ENCODE data around the gene CASK.

CASK gene

DNA sequence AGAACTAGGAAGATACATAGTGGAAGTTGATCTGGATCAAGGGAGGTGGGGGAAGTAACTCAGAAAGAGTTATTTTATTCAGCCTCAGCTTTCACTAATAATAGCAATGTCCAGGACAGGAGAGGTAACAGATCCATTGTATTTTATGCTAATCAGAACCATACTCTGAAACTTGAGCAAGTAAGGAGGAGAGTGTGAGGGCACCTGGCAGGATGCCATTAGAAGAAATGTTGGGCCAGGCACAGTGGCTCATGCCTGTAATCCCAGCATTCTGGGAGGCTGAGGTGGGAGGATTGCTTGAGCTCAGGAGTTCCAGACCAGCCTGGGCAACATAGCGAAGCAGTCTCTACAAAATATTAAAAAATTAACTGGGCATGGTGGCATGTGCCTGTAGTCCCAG is 218.3 kb downstream of the CASK start:
- TF ChIP-seq Cebpa-rat (IDR thresholded peaks at IDR 0.05) = no peak
- Histone ChIP-seq H3K4me1 (peaks cover 21 to 62% (median 33%) of the 10 kb centered on the region in 10 experiments), H3K9me3 (replicated peaks in 1 of 11) (no peaks in the 10 kb centered on the region), H3K4me3 (peak overlapping the region in 6 of 10 experiments; percentile 4 to 31 (median 27); a peak in 4 of 20 replicates), H3K27ac (peak overlapping the region; percentile 70 to 89 (median 81)), H3K36me3 (no peaks in the 10 kb centered on the region), H4K20me1 (peaks cover 0 to 3% (median 0%) of the 10 kb centered on the region in 11 experiments; a peak in 2 of 22 replicates), H3K9ac (peak overlapping the region; percentile 43 to 74 (median 69); a peak in 20 of 22 replicates), H3K4me2 (peak overlapping the region; percentile 52 to 84 (median 71)), H3K27me3 (peaks cover 79 to 100% (median 92%) of the 10 kb centered on the region in 11 experiments)

DNA sequence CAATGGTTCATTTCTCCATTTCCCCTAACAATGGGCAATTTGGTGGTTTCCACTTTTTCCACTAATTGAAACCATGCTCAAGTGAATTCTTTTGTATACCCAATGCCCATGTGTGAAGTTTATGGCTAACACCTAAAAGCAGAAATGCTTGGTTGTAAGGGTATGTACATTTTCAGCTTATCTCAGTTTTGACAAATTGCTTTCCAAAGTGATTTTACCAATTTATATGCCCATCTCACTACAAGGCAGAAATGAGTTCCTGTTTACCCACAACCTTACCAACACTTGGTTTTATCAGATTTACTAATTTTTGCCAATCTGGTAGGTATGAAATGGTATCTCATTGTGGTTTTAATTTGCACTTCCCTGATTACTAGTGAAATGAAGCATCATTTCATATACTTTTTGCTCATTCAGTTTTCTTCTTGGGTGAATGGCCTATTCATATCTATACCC is 219.8 kb downstream of the CASK start:
- H3K4me1 ChIP-seq = peaks cover 21 to 55% (median 33%) of the 10 kb centered on the region in 10 experiments
- peaks cover 70 to 97% (median 86%) of the 10 kb centered on the region in 11 experiments for H3K27me3 ChIP-seq
- peaks cover 0 to 3% (median 0%) of the 10 kb centered on the region in 11 experiments; a peak in 2 of 22 replicates for H4K20me1 ChIP-seq
- H3K27ac ChIP-seq = no peak overlapping the region
- H3K9ac ChIP-seq = no peak overlapping the region
- H3K4me3 ChIP-seq = no peak overlapping the region
- no peaks in the 10 kb centered on the region for H3K9me3 ChIP-seq (replicated peaks in 1 of 11)
- H3K36me3 ChIP-seq = no peaks in the 10 kb centered on the region
- TF ChIP-seq Cebpa-rat (IDR thresholded peaks at IDR 0.05) = no peak
- peak overlapping the region in 2 of 11 experiments; percentile 81 to 84; a peak in 3 of 22 replicates for H3K4me2 ChIP-seq

DNA sequence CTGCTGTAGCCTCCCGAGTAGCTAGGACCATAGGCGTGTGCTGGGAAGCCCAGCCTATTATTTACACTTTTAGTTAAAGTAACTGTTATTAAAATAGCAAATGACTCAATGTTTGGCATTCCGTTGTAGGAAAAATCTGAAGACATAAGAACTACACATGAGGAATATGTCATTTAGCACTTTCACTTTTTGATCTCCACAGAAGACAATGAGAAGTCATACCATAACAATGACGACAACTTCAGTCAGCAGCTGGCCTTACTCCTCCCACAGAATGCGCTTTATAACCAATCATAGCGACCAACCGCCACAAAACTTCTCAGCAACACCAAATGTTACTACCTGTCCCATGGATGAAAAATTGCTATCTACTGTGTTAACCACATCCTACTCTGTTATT is 227.9 kb downstream of the CASK start:
- H3K27ac ChIP-seq = no peak overlapping the region

DNA sequence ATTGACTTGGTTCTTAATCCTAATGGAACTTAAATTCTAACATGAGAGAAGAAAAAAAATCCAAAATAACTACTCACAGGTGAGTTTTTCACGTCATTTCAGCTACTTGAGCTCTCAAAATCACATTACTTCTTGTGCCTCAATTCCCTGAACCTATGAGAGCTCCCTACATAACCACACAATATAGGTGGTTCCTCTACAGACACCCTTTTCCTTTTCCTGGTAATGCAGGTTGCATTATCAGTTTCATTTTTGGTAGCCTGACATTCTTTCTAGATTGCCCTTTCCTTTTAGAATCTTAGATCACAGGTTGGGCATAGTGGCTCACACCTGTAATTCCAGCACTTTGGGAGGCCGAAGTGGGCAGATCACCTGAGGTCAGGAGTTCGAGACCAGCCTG is 230.3 kb downstream of the CASK start:
- peaks cover 0 to 40% (median 0%) of the 10 kb centered on the region in 10 experiments; a peak in 9 of 20 replicates for H3K4me1 ChIP-seq
- no peak overlapping the region for H3K27ac ChIP-seq
- H3K9me3 ChIP-seq (replicated peaks in 1 of 11) = peaks cover 0 to 4% (median 0%) of the 10 kb centered on the region in 11 experiments; a peak in 2 of 22 replicates
- no peaks in the 10 kb centered on the region for H3K36me3 ChIP-seq
- H3K4me2 ChIP-seq = peak overlapping the region in 3 of 11 experiments; percentile 40 to 53 (median 52); a peak in 5 of 22 replicates
- H3K9ac ChIP-seq = no peak overlapping the region
- H3K27me3 ChIP-seq = peaks cover 84 to 98% (median 93%) of the 10 kb centered on the region in 11 experiments
- no peak overlapping the region for H3K4me3 ChIP-seq
- H4K20me1 ChIP-seq = 0 out of 22 replicates have a peak, but pooled peaks cover 0 to 5% (median 0%) of the 10 kb centered on the region in 11 experiments
- no peak for TF ChIP-seq Cebpa-rat (IDR thresholded peaks at IDR 0.05)

More for the DNA sequence above, 227.9 kb downstream of the CASK start:
- TF ChIP-seq Cebpa-rat (IDR thresholded peaks at IDR 0.05) = no peak
- Histone ChIP-seq H3K9me3 (replicated peaks in 1 of 11) (peaks cover 0 to 4% (median 0%) of the 10 kb centered on the region in 11 experiments; a peak in 2 of 22 replicates), H3K4me2 (no peak overlapping the region), H3K9ac (no peak overlapping the region), H4K20me1 (0 out of 22 replicates have a peak, but pooled peaks cover 0 to 5% (median 0%) of the 10 kb centered on the region in 11 experiments), H3K27me3 (peaks cover 76 to 97% (median 91%) of the 10 kb centered on the region in 11 experiments), H3K4me1 (peaks cover 0 to 29% (median 0%) of the 10 kb centered on the region in 10 experiments; a peak in 9 of 20 replicates), H3K36me3 (no peaks in the 10 kb centered on the region), H3K4me3 (no peak overlapping the region)

DNA sequence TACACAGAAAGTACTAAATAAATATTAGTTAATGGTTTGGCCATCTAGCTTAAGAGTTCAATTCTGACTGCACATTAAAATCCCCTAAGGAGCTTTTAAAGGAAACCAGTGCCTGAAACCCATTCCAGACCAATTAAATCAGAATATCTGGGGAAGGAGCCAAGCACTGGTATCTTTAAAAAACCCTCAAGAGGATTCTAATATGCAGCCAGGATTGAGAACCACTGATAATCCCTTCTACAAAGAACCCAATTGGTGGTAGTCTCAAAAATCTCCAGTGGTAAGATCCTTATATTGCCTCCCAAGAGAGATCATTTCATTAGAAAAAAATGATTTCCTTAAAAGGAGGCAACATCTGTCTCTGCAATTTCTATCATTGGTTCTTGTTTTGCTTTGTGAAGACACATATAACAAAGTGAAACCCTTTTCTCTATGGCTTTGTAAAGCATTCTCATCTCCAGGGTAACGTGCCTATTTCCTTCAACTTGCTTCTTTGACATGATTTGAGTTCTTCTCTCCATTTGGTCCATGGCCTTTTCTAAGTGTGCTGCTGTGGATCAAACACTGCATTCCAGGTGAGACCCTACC is 231.1 kb downstream of the CASK start:
- peaks cover 0 to 4% (median 0%) of the 10 kb centered on the region in 11 experiments; a peak in 2 of 22 replicates for H3K9me3 ChIP-seq (replicated peaks in 1 of 11)
- peaks cover 86 to 98% (median 93%) of the 10 kb centered on the region in 11 experiments for H3K27me3 ChIP-seq
- H3K4me1 ChIP-seq = peaks cover 0 to 47% (median 0%) of the 10 kb centered on the region in 10 experiments; a peak in 9 of 20 replicates

DNA sequence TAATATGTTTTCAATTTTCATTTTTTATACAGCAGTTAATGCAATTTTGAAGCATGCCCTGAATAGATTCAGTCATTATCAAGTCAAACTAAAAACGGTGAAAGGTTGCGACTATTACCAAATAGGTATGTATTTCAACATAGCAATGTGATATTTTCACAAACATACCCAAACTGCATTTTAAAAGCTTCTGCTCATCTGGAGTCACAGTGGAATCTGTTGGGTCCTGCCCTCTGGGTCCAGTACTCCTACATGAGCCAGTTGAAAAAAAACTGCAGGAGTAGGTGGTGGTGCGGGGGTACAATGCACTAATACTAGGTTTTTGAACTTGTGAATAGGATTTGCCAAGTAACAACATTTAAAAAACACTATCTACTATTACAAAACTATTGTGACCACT is 233.6 kb downstream of the CASK start:
- Histone ChIP-seq H4K20me1 (0 out of 22 replicates have a peak, but pooled peaks cover 0 to 3% (median 0%) of the 10 kb centered on the region in 11 experiments), H3K27me3 (peaks cover 88 to 98% (median 96%) of the 10 kb centered on the region in 11 experiments), H3K36me3 (no peaks in the 10 kb centered on the region), H3K27ac (no peak overlapping the region), H3K4me1 (peaks cover 0 to 56% (median 2%) of the 10 kb centered on the region in 10 experiments; a peak in 11 of 20 replicates), H3K4me2 (no peak overlapping the region), H3K9ac (no peak overlapping the region), H3K4me3 (no peak overlapping the region), H3K9me3 (replicated peaks in 1 of 11) (no peaks in the 10 kb centered on the region)
- TF ChIP-seq Cebpa-rat (IDR thresholded peaks at IDR 0.05) = no peak

More for the DNA sequence above, 231.1 kb downstream of the CASK start:
- H3K4me2 ChIP-seq = peak overlapping the region in 2 of 11 experiments; percentile 23 to 40; a peak in 3 of 22 replicates
- H3K4me3 ChIP-seq = no peak overlapping the region
- H3K36me3 ChIP-seq = no peaks in the 10 kb centered on the region
- H4K20me1 ChIP-seq = 0 out of 22 replicates have a peak, but pooled peaks cover 0 to 5% (median 0%) of the 10 kb centered on the region in 11 experiments
- no peak overlapping the region for H3K9ac ChIP-seq
- no peak for TF ChIP-seq Cebpa-rat (IDR thresholded peaks at IDR 0.05)
- H3K27ac ChIP-seq = no peak overlapping the region

DNA sequence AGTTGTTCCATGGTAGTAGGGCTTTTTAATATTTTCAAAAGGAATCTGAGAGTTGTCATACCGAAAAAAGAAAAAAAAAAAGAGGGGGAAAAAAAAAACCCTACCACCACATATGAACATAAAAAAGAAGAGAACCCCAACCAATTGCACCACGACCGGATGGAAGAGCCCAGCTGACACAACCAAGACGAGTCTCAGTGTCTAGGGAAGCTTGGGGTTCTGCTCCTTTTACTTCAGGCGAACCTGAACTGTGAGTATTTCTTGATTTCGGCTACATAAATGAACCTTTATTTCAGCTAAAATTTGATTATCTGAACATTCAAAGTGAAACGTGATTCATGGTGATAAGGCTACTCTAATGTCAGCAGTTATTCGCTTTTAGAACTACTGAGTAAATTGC is 234.5 kb downstream of the CASK start, which contains the start of gene GPR34:
GPR34 (plus strand) TSS at position 139 of the 400 bp plus-strand sequence. CDS start 6,661 bp downstream, outside the sequence.
- no peaks in the 10 kb centered on the region for H3K36me3 ChIP-seq
- H3K4me1 ChIP-seq = peaks cover 0 to 50% (median 2%) of the 10 kb centered on the region in 10 experiments; a peak in 11 of 20 replicates
- no peaks in the 10 kb centered on the region for H3K9me3 ChIP-seq (replicated peaks in 1 of 11)
- peaks cover 88 to 98% (median 96%) of the 10 kb centered on the region in 11 experiments for H3K27me3 ChIP-seq
- no peak within 1 kb of the TSS for H3K9ac ChIP-seq
- H4K20me1 ChIP-seq = no peaks in the 10 kb centered on the region
- H3K4me3 ChIP-seq = no peak within 1 kb of the TSS
- peak within 1 kb of the TSS in 3 of 11 experiments; percentile 4 to 59 (median 47); a peak in 4 of 22 replicates for H3K4me2 ChIP-seq
- H3K27ac ChIP-seq = no peak within 1 kb of the TSS
- TF ChIP-seq Cebpa-rat (IDR thresholded peaks at IDR 0.05) = no peak

DNA sequence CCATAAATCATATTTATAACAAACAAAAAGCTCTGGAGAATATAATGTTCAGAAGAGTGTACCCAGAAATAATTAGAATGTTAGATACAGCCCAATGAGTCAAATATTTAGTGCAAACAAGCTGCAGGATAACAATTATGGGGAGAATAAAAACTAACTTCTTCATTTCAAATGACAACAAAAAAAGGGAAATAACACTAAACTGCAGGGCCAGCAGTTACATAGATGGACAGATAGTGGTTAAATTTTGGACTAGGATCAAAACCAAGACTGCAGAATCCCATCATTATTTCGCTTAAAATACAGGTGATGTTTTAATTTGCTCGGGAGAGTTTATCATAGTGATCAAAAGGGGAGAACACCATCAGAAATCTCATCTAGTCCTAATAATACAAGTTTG is 235.2 kb downstream of the CASK start:
- Histone ChIP-seq H3K27me3 (peaks cover 88 to 98% (median 96%) of the 10 kb centered on the region in 11 experiments), H3K9me3 (replicated peaks in 1 of 11) (no peaks in the 10 kb centered on the region), H3K27ac (no peak overlapping the region), H3K4me1 (peaks cover 0 to 44% (median 0%) of the 10 kb centered on the region in 10 experiments; a peak in 8 of 20 replicates), H3K9ac (no peak overlapping the region), H4K20me1 (no peaks in the 10 kb centered on the region), H3K4me3 (no peak overlapping the region), H3K36me3 (no peaks in the 10 kb centered on the region), H3K4me2 (peak overlapping the region in 2 of 11 experiments; percentile 4 to 59; a peak in 3 of 22 replicates)
- TF ChIP-seq Cebpa-rat (IDR thresholded peaks at IDR 0.05) = no peak

DNA sequence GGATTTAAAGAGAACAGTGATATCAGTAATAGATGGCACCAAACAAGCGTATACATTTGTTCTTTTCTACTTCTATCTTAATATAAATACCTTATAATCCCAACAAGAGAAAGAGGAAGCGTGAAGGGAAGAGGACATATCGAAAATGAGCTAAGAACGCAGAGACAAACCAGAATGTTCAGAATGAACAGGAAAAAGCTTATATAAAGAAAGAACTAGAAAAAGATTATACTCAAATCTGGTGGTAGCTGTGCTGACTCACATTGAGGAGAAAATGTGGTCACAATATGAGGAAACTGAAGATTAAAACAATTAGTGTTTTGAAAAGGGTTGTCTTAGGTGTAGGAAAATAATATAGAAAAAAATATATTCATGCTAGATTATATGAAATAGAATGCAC is 236.6 kb downstream of the CASK start:
- H3K27ac ChIP-seq = no peak overlapping the region
- H3K36me3 ChIP-seq = no peaks in the 10 kb centered on the region
- TF ChIP-seq Cebpa-rat (IDR thresholded peaks at IDR 0.05) = no peak
- peak overlapping the region in 3 of 11 experiments; percentile 49 to 59 (median 52); a peak in 5 of 22 replicates for H3K4me2 ChIP-seq
- H3K4me1 ChIP-seq = peaks cover 0 to 30% (median 0%) of the 10 kb centered on the region in 10 experiments; a peak in 8 of 20 replicates
- no peak overlapping the region for H3K9ac ChIP-seq
- no peaks in the 10 kb centered on the region for H3K9me3 ChIP-seq (replicated peaks in 1 of 11)
- H3K27me3 ChIP-seq = peaks cover 88 to 98% (median 96%) of the 10 kb centered on the region in 11 experiments
- H4K20me1 ChIP-seq = no peaks in the 10 kb centered on the region
- no peak overlapping the region for H3K4me3 ChIP-seq
